22Rv1 (cell line): ENCODE results near the gene ELAPOR1.

Source experiments
- ZFX ChIP-seq: fragments of 450-650 bp; IDR thresholded peaks from 2 replicates; pipeline ENCODE4 v1.6.1; 2017; ENCODE audit warnings: antibody characterized with exemption, borderline replicate concordance
- TF ChIP-seq, protein P1 (sequence below): fragments of 450-650 bp; IDR thresholded peaks from 2 replicates; pipeline ENCODE4 v1.5.1; 2017; ENCODE audit warnings: mild to moderate bottlenecking

GRCh38 chr1:109161858-109162606, 48.1 kb downstream of the ELAPOR1 start:
- TF ChIP-seq, protein P1, sequence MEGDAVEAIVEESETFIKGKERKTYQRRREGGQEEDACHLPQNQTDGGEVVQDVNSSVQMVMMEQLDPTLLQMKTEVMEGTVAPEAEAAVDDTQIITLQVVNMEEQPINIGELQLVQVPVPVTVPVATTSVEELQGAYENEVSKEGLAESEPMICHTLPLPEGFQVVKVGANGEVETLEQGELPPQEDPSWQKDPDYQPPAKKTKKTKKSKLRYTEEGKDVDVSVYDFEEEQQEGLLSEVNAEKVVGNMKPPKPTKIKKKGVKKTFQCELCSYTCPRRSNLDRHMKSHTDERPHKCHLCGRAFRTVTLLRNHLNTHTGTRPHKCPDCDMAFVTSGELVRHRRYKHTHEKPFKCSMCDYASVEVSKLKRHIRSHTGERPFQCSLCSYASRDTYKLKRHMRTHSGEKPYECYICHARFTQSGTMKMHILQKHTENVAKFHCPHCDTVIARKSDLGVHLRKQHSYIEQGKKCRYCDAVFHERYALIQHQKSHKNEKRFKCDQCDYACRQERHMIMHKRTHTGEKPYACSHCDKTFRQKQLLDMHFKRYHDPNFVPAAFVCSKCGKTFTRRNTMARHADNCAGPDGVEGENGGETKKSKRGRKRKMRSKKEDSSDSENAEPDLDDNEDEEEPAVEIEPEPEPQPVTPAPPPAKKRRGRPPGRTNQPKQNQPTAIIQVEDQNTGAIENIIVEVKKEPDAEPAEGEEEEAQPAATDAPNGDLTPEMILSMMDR, result no peak
- TF ChIP-seq ZFX, result no peak
